Fibroblast of lung (primary cell): Measurements from ENCODE around the gene MROH7.

Experiments
- CTCF ChIP-seq, 2 donors: IDR thresholded peaks in 1 of 2; conservative IDR thresholded peaks in 1 of 2; 1 replicate in 1 of 2; 2 replicates in 1 of 2; pipeline ENCODE4 v1.5.1; 2011 to 2012; ENCODE audit warnings: low read length in 2 of 2, control low read depth in 1 of 2, inconsistent platforms in 1 of 2, low read depth in 1 of 2, mild to moderate bottlenecking in 1 of 2
- EZH2 ChIP-seq: IDR thresholded peaks from 2 replicates; pipeline ENCODE4 v1.5.1; 2012; ENCODE audit warnings: low read length, control low read depth, mild to moderate bottlenecking; ENCODE audit errors: missing control alignments

- TF ChIP-seq CTCF (conservative IDR thresholded peaks at IDR 0.05 in 1 of 2, IDR thresholded peaks at IDR 0.05 in 1 of 2; ENCODE audit: low read depth in 1 of 2, low read length in 2 of 2) (no peak), EZH2 (no peak)
Measured at GRCh38 chr1:54666333-54666732, 24.7 kb downstream of the MROH7 start.
